Psoas muscle (tissue), 8 donors: Measurements from ENCODE around the gene PITPNM1. TPM values are rescaled to one million over a fixed set of nuclear protein-coding genes. Genes with fewer than 3 reads are reported as not detected.

Source experiments
- ATAC-seq, 4 donors: fragments of 200-7000 bp; cut with Tn5 transposase; one replicate each; pipeline ENCODE4 v1.9.1; 2020; ENCODE audit warnings: moderate library complexity in 3 of 4, mild to moderate bottlenecking in 2 of 4
- DNase-seq, 2 donors: peaks; one replicate each; pipeline ENCODE4 v3.0.0-alpha.2; 2020
- H3K27ac ChIP-seq: fragments of 200-600 bp; one replicate; pipeline ENCODE4 v1.8.0; 2022
- H3K27me3 ChIP-seq, 3 donors: fragments of 200-600 bp in 1 of 3; one replicate each; pipeline versions ENCODE4 v1.6.1 to v1.8.0; 2013 to 2022; ENCODE audit warnings: low read length in 2 of 3, mild to moderate bottlenecking in 2 of 3, moderate library complexity in 1 of 3; ENCODE audit not compliant: insufficient read depth in 3 of 3
- H3K36me3 ChIP-seq, 2 donors: fragments of 200-600 bp in 1 of 2; one replicate each; pipeline versions ENCODE4 v1.6.1 to v1.8.0; 2013 to 2022; ENCODE audit warnings: low read depth in 1 of 2, mild to moderate bottlenecking in 1 of 2, moderate library complexity in 1 of 2; ENCODE audit not compliant: insufficient read depth in 1 of 2
- H3K4me1 ChIP-seq: fragments of 200-600 bp; one replicate; pipeline ENCODE4 v1.8.0; 2022
- H3K4me3 ChIP-seq: fragments of 200-600 bp; one replicate; pipeline ENCODE4 v1.8.0; 2022; ENCODE audit warnings: mild to moderate bottlenecking
- H3K9me3 ChIP-seq: fragments of 200-600 bp; one replicate; pipeline ENCODE4 v1.8.0; 2022
- WGBS, 3 donors: extraction: QIAGEN DNeasy Blood & Tissue Kit; methylation state at CpG; one replicate each; pipeline versions ENCODE4 v1.1.6 to v1.1.7; 2013; 5-methylcytosine and 5-hydroxymethylcytosine counted together
- intact Hi-C, 2 donors: fragments of 100-400 bp; cut with DNase I; formaldehyde crosslinking; loops; one replicate each; pipeline versions ENCODE4 v1.11.0 to v1.14.2; 2022
- polyA plus RNA-seq, 3 donors: library from polyadenylated mRNA; stranded (reverse); fragments of 200-250 nt; gene quantifications; one replicate each; pipeline ENCODE4 v1.2.3, GENCODE V29; 2013
- total RNA-seq, 4 donors: library from RNA; stranded (reverse); fragmentation: NEBNext Ultra II Directional in 2 of 4; extraction: Animal tissue kit (Norgen Biotek cat#: 25700) in 2 of 4; gene quantifications; one replicate each; pipeline versions ENCODE4 v1.2.1 to v1.2.4, GENCODE V29; 2021 to 2023
- TF ChIP-seq, protein P1 (sequence below): fragments of 200-600 bp; IDR thresholded peaks from one replicate; pipeline ENCODE4 v1.8.0; 2022; ENCODE audit warnings: antibody characterized with exemption
- donor health status: healthy with polysubstance abuse.
- donor health status: DM: no; HTN: no; CAD: no; lungs with moderate emphysema.
- donor health status: Bipolar disorder and iron deficiency.
- donor health status: healthy.
- donor health status: DM: yes; HTN: yes; CAD: no.
- donor health status: DM: no; HTN: no; CAD: no.
- donor health status: DM: no; HTN: no; CAD: no.
- donor health status: DM: yes; HTN: yes; CAD: no.

PITPNM1 gene
- total and polyA plus RNA-seq, 7 donors: 2.3 to 16.1 (median 7.1) TPM

GRCh38 chr11:67522338-67522737 is 17.2 kb upstream of the PITPNM1 start:
- Histone ChIP-seq H3K9me3 (no peaks in the 10 kb centered on the region), H3K27ac (no peak overlapping the region), H3K36me3 (no peaks in the 10 kb centered on the region), H3K4me1 (no peaks in the 10 kb centered on the region), H3K4me3 (no peak overlapping the region), H3K27me3 (peaks cover 0 to 11% (median 9%) of the 10 kb centered on the region in 3 donors)
- DNase-seq (no peak), ATAC-seq (no peak)
- TF ChIP-seq, protein P1, sequence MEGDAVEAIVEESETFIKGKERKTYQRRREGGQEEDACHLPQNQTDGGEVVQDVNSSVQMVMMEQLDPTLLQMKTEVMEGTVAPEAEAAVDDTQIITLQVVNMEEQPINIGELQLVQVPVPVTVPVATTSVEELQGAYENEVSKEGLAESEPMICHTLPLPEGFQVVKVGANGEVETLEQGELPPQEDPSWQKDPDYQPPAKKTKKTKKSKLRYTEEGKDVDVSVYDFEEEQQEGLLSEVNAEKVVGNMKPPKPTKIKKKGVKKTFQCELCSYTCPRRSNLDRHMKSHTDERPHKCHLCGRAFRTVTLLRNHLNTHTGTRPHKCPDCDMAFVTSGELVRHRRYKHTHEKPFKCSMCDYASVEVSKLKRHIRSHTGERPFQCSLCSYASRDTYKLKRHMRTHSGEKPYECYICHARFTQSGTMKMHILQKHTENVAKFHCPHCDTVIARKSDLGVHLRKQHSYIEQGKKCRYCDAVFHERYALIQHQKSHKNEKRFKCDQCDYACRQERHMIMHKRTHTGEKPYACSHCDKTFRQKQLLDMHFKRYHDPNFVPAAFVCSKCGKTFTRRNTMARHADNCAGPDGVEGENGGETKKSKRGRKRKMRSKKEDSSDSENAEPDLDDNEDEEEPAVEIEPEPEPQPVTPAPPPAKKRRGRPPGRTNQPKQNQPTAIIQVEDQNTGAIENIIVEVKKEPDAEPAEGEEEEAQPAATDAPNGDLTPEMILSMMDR: no peak
- WGBS, 3 donors: 79 to 89% (median 80%) methylated on average over 13 to 15 of the region's 15 CpGs
- intact Hi-C loops: no loop called here

GRCh38 chr11:67521924-67522323 is 16.8 kb upstream of the PITPNM1 start:
- Histone ChIP-seq H3K4me3 (no peak overlapping the region), H3K9me3 (no peaks in the 10 kb centered on the region), H3K36me3 (no peaks in the 10 kb centered on the region), H3K27ac (no peak overlapping the region), H3K27me3 (peaks cover 0 to 11% (median 9%) of the 10 kb centered on the region in 3 donors), H3K4me1 (no peaks in the 10 kb centered on the region)
- DNase-seq (no peak), ATAC-seq (no peak)
- TF ChIP-seq, protein P1: no peak
- intact Hi-C loops: no loop called here
- WGBS, 3 donors: 71 to 76% (median 73%) methylated on average over 10 of the region's 10 CpGs

DNA sequence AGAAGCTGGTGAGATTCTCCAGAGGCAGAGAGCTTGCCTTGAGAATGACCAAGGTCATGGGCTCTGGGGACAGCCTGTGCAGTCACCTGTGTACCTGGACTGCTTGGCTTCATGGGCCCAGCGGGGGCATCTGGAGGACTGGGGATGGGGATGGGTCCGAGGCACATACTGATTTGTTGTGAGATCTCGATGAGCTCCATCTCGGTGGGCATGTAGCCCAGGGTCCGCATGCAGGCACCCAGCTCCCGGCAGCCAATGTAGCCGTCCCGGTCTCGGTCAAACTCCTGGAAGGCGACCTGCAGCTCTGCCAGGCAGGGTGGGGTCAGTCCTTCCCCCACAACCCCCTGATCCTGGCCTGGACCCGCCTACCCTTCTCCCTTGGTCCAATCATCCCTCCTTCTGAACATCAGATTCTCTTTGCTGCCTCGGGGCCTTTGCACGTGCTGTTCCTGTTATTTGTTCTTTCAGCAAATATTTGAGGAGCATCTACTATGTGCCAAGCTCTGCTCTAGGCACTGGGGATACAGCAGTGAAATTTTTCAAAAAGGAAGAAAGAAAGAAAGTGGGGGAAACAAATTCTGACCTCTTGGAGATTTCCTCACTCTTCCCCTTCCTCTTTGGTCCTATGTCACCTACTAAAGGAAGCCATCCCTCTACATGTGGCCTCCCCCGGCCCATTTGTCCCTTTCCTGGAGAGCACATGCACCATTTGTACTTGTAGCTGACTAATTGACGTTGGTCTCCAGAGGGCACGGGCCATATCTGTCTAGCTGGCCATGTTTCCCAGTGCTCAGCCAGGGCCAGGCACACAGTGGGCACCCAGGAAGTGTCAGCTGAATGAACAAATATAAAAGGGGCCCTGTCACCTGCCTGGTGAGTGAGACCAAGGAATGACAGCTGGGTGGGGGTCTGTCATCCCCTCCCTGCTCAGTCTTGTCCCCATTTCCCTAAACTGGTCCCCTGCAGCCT is 16.0 kb upstream of the PITPNM1 start:
- Histone ChIP-seq H3K27me3 (peaks cover 0 to 11% (median 9%) of the 10 kb centered on the region in 3 donors), H3K36me3 (no peaks in the 10 kb centered on the region), H3K27ac (no peak overlapping the region), H3K9me3 (no peaks in the 10 kb centered on the region), H3K4me1 (no peaks in the 10 kb centered on the region), H3K4me3 (no peak overlapping the region)
- peak in 1 of 2 donors; percentile 50 for DNase-seq
- 82 to 91% (median 86%) methylated on average over 16 of the region's 16 CpGs for WGBS, 3 donors
- intact Hi-C loops: no loop called here
- TF ChIP-seq, protein P1: no peak
- ATAC-seq: no peak

GRCh38 chr11:67519726-67520125 is 14.6 kb upstream of the PITPNM1 start:
- H3K4me1 ChIP-seq: no peaks in the 10 kb centered on the region
- TF ChIP-seq, protein P1: no peak
- no peak overlapping the region for H3K27ac ChIP-seq
- no peak for ATAC-seq
- DNase-seq: peak in 1 of 2 donors; percentile 44
- H3K4me3 ChIP-seq: no peak overlapping the region
- H3K36me3 ChIP-seq: no peaks in the 10 kb centered on the region
- H3K27me3 ChIP-seq: peaks cover 0 to 10% (median 9%) of the 10 kb centered on the region in 3 donors
- intact Hi-C loops: no loop called here
- H3K9me3 ChIP-seq: no peaks in the 10 kb centered on the region
- WGBS, 3 donors: 88 to 90% (median 88%) methylated on average over 32 of the region's 32 CpGs
